ENCODE data around the gene IRAK2.

The IRAK2 gene

DNA sequence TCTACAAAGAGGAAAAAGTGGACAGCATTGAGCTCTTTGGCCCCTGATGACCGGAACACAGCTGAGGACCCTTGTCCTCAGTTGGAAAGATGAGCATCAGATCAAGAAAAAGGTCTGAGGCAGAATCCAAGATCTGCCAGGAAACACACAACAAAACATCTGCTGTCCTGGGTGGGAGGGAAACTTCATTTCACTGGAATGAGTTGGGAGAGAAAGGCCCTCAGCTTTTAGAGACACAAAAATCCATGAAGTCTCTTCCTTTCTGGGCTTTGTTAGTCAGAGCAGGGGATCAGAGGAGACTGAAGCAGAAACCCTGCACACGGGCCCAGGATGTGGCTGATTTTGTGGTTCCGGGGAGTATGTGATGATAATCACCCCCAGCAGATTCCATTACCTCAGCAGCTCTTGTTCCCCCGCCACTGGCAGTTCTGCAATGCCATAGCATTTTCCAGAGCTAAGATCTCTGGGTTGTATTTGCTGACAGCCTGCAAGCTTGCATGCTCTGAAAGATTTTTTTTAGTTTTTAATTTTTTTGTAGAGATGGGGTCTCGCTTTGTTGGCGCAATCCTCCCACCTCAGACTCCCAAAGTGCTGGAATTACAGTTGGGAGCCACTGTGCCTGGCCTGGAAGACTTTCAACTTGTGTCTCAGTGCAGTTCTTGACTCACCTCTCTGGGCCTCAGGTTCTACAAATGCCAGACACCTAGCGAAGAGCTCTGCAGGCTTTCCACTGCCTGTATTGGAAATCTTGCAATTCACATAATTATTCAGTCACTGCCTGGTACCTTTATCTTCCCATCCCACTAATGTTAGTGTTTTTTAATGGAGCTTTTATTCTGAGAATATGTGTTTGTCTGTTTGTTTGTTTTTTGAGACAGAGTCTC, 77.7 kb downstream of the IRAK2 start:
- Histone ChIP-seq H3K9ac (ENCODE audit: low read length) (no peak overlapping the region), H3K27me3 (ENCODE audit: control insufficient read depth, insufficient read depth, low read length) (no peaks in the 10 kb centered on the region), H3K4me1 (ENCODE audit: control insufficient read depth, insufficient read depth, low read length) (no peaks in the 10 kb centered on the region), H3K9me3 (ENCODE audit: control insufficient read depth, low read length) (no peaks in the 10 kb centered on the region), H3K36me3 (ENCODE audit: control insufficient read depth, insufficient read depth, low read length) (no peaks in the 10 kb centered on the region), H3K4me3 (ENCODE audit: low read length) (no peak overlapping the region)

DNA sequence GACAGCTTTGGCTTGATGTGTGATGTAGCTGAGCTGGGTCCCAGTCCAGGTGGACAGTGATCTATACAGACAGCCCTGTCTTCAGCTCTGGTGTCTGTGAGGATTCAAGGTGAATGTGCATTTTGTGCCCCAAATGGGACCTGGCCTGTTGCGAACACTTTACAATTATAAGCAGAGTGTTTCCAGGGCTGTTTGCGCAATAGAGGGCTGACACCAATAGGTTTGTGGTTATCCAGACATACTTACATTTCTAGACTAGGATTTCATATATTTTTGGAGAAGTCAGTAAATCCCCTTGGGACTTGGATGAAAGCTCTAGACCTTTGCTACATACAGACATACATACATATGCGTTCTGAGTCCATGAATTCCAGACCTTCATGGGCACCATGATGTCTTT, 79.3 kb downstream of the IRAK2 start:
- Histone ChIP-seq H3K36me3 (ENCODE audit: control insufficient read depth, insufficient read depth, low read length) (no peaks in the 10 kb centered on the region), H3K27me3 (ENCODE audit: control insufficient read depth, insufficient read depth, low read length) (no peaks in the 10 kb centered on the region), H3K4me3 (ENCODE audit: low read length) (no peak overlapping the region), H3K9me3 (ENCODE audit: control insufficient read depth, low read length) (no peaks in the 10 kb centered on the region), H3K4me1 (ENCODE audit: control insufficient read depth, insufficient read depth, low read length) (peaks cover 5% of the 10 kb centered on the region), H3K9ac (ENCODE audit: low read length) (no peak overlapping the region)

DNA sequence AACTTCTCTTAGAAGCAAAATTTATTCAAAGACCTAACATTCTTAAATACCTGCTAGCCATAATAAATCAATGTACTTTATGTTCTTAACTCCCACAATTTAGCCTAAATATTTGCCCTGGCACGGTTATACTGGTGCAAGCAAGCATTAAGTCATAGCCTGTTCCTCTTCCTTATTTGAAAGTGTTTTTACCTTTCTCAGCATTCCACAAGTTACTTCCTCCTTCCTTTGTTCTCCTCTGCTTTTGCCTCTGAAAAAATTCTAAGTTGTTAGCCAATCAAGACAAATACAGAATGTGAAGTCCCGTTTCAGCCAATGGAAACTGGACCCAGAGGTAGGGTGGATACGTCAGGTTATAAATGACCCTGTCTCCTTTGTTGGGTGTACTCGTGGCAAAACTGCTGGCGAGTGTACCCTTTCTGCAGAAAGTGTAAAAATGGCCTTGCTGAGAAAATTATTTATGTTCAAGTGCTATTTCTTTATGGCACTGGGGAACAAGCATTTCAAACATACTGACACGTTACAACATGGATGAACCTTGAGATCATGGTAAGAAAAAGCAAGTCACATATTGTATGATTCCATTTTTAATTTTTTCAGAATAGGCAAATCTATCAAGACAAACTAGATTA, 80.5 kb downstream of the IRAK2 start:
- Histone ChIP-seq H3K4me3 (ENCODE audit: low read length) (no peak overlapping the region), H3K27me3 (ENCODE audit: control insufficient read depth, insufficient read depth, low read length) (no peaks in the 10 kb centered on the region), H3K9me3 (ENCODE audit: control insufficient read depth, low read length) (no peaks in the 10 kb centered on the region), H3K36me3 (ENCODE audit: control insufficient read depth, insufficient read depth, low read length) (no peaks in the 10 kb centered on the region), H3K4me1 (ENCODE audit: control insufficient read depth, insufficient read depth, low read length) (peaks cover 6% of the 10 kb centered on the region), H3K9ac (ENCODE audit: low read length) (no peak overlapping the region)

DNA sequence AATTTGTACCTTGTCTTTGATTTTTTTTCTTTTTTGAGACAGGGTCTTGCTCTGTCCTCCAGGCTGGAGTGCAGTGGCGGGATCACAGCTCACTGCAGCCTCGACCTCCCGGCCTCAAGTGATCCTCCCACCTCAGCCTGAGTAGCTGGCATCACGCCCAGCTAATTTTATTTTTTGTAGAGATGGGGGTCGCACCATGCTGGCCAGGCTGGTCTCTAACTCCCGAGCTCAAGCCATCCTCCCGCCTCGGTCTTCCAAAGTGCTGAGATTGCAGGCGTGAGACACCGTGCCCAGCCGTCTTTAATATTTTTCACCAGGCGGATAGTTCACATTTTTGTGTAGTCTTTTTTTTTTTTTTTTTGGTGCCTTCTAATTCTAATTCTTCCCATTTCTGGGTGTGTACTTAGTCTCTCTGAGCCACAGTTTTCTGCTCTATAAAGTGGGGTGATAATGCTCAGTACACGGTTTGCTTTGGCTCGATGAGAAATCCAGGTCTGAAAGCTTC, 83.0 kb downstream of the IRAK2 start:
- Histone ChIP-seq H3K36me3 (ENCODE audit: control insufficient read depth, insufficient read depth, low read length) (no peaks in the 10 kb centered on the region), H3K27me3 (ENCODE audit: control insufficient read depth, insufficient read depth, low read length) (no peaks in the 10 kb centered on the region), H3K9ac (ENCODE audit: low read length) (peak overlapping the region; percentile 89), H3K4me1 (ENCODE audit: control insufficient read depth, insufficient read depth, low read length) (peaks cover 16% of the 10 kb centered on the region), H3K9me3 (ENCODE audit: control insufficient read depth, low read length) (no peaks in the 10 kb centered on the region), H3K4me3 (ENCODE audit: low read length) (peak overlapping the region; percentile 98)

DNA sequence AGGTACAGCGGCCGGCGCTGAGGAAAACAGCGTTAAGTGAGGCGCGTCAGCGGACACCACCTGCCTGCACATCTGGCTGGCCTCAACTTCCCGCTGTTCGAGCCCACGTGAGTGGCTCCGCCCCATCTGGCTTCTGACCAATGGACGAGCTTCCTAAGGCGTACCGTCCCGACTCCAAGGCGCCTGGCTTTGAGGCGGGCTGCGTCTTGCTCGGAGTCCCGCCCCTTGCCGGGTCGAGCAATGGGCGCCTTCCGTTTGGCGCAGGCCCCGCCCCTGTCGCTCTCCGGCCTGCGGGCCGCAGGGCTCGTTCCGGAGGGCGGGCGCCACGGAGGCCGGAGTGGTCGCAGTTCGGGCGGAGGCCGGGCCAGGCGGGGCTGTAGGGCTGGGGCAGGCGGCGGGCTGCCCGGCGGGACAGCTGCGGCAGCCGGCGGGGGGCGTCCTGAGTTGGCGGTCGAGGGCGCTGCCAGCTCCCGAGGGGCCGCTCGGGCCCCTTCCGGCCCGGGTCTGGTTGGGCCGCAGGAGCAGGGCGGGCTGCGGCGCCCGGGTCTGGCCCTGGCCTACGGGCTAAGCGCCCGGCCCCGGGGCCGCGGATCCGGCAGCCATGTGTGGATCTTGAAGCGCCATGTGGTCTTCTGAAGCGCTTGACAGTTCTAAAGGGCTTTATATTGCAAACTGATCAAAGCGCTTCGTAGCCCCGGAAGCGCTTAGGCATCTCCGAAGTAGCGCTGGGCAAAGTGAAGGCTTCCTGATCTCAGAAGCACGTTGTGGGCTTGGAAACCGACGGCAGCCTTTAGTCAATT, 83.7 kb downstream of the IRAK2 start, which contains the start of gene TATDN2:
TATDN2 (plus strand) TSS at position 276 of the 800 bp plus-strand sequence. CDS start 742 bp downstream, outside the sequence.
- Histone ChIP-seq H3K4me1 (ENCODE audit: control insufficient read depth, insufficient read depth, low read length) (peaks cover 16% of the 10 kb centered on the region), H3K4me3 (ENCODE audit: low read length) (peak within 1 kb of the TSS; percentile 98), H3K36me3 (ENCODE audit: control insufficient read depth, insufficient read depth, low read length) (no peaks in the 10 kb centered on the region), H3K9me3 (ENCODE audit: control insufficient read depth, low read length) (no peaks in the 10 kb centered on the region), H3K9ac (ENCODE audit: low read length) (peak within 1 kb of the TSS; percentile 89), H3K27me3 (ENCODE audit: control insufficient read depth, insufficient read depth, low read length) (no peaks in the 10 kb centered on the region)

DNA sequence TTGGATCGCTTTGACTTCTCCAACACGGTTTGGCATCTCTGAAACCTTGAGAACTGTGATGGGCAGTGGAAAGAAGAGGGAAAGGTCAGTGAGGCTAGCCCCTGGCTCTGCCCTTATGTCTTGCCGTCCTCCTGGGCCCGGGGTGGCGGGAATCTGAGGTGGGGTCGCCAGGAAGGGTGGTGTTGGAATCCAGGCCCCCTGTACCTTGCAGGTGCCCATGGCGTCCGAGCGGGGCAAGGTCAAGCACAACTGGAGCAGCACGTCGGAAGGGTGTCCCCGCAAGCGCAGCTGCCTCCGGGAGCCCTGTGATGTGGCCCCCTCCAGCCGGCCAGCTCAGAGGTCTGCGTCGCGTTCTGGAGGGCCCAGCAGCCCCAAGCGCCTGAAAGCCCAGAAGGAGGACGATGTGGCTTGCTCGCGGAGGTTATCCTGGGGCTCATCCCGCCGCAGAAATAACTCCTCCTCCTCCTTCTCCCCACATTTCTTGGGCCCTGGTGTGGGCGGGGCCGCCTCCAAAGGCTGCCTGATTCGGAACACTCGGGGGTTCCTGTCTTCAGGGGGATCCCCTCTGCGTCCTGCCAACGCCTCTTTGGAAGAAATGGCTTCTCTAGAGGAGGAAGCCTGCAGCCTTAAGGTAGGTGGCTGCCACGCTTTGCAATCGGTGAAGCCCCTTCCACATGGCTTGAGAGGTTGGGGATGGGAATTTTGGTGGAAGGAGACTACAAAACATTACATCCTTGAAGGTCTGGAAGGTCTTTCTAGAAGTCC, 84.4 kb downstream of the IRAK2 start:
- Histone ChIP-seq H3K36me3 (ENCODE audit: control insufficient read depth, insufficient read depth, low read length) (no peaks in the 10 kb centered on the region), H3K9me3 (ENCODE audit: control insufficient read depth, low read length) (no peaks in the 10 kb centered on the region), H3K27me3 (ENCODE audit: control insufficient read depth, insufficient read depth, low read length) (no peaks in the 10 kb centered on the region), H3K4me1 (ENCODE audit: control insufficient read depth, insufficient read depth, low read length) (peaks cover 16% of the 10 kb centered on the region), H3K9ac (ENCODE audit: low read length) (peak overlapping the region; percentile 89), H3K4me3 (ENCODE audit: low read length) (peak overlapping the region; percentile 98)

DNA sequence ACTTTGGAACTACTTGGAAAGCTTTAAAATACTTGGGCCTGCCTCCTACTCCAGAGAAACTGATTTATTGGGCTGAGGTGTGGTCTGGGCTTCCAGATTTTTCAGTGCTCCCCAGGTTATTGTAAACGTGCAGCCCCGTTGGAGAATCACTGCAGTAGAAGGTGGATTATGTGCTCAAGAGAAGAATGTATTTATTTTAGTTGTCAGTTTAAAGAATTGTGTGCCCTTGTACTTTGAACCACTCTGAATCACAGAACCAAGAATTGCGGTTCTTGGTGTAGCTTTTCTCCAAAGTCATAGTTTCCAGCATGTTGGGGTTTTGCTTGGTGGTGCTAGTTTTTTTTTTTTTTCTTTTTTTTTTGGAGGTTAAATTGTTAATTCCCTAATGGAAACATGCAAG, 85.1 kb downstream of the IRAK2 start:
- Histone ChIP-seq H3K9me3 (ENCODE audit: control insufficient read depth, low read length) (no peaks in the 10 kb centered on the region), H3K4me1 (ENCODE audit: control insufficient read depth, insufficient read depth, low read length) (peaks cover 16% of the 10 kb centered on the region), H3K27me3 (ENCODE audit: control insufficient read depth, insufficient read depth, low read length) (no peaks in the 10 kb centered on the region), H3K9ac (ENCODE audit: low read length) (peak overlapping the region; percentile 89), H3K36me3 (ENCODE audit: control insufficient read depth, insufficient read depth, low read length) (no peaks in the 10 kb centered on the region), H3K4me3 (ENCODE audit: low read length) (peak overlapping the region; percentile 98)

DNA sequence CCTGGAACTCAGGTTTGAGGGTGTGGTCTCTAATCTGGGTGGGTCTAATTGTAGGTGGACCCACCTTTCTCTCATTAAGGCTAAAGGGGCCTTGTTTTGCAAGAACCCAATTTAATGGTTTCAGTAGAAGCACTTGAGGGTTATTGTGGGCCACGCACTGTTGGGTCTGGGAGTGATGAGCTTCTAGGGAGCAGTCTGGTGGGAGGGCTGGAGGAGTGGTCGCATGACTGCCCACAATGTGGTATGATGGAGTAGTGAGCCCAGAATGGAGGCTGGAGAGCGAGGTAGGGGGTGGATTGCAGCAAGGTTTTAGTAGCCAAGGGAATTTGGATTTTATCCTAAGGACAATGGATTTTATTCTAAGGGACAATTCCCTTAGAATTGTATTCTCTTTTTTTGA, 86.3 kb downstream of the IRAK2 start:
- no peaks in the 10 kb centered on the region for H3K36me3 ChIP-seq (ENCODE audit: control insufficient read depth, insufficient read depth, low read length)
- H3K27me3 ChIP-seq (ENCODE audit: control insufficient read depth, insufficient read depth, low read length) = no peaks in the 10 kb centered on the region
- peaks cover 16% of the 10 kb centered on the region for H3K4me1 ChIP-seq (ENCODE audit: control insufficient read depth, insufficient read depth, low read length)
- H3K4me3 ChIP-seq (ENCODE audit: low read length) = no peak overlapping the region
- no peak overlapping the region for H3K9ac ChIP-seq (ENCODE audit: low read length)
- no peaks in the 10 kb centered on the region for H3K9me3 ChIP-seq (ENCODE audit: control insufficient read depth, low read length)

DNA sequence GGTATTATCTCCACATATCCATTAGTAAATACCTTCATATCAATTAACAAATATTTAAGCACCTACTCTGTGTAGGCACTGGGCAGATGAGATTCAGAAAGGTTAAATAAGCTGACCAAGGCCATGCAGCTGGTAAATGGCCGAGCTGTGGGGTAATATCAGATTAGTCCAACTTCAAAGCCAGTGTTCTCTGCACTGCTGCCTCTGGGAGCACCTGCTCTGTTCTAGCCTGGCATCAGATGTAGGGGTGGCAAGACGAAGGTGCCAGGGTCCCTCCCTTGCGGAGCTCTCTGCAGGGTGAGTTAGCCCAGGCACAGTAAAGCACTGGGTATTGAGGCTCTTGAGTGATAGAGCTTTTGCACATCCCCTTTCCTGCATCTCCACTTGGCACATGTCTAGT, 89.0 kb downstream of the IRAK2 start:
- Histone ChIP-seq H3K4me3 (ENCODE audit: low read length) (no peak overlapping the region), H3K36me3 (ENCODE audit: control insufficient read depth, insufficient read depth, low read length) (no peaks in the 10 kb centered on the region), H3K9me3 (ENCODE audit: control insufficient read depth, low read length) (no peaks in the 10 kb centered on the region), H3K27me3 (ENCODE audit: control insufficient read depth, insufficient read depth, low read length) (no peaks in the 10 kb centered on the region), H3K9ac (ENCODE audit: low read length) (no peak overlapping the region), H3K4me1 (ENCODE audit: control insufficient read depth, insufficient read depth, low read length) (peaks cover 11% of the 10 kb centered on the region)

DNA sequence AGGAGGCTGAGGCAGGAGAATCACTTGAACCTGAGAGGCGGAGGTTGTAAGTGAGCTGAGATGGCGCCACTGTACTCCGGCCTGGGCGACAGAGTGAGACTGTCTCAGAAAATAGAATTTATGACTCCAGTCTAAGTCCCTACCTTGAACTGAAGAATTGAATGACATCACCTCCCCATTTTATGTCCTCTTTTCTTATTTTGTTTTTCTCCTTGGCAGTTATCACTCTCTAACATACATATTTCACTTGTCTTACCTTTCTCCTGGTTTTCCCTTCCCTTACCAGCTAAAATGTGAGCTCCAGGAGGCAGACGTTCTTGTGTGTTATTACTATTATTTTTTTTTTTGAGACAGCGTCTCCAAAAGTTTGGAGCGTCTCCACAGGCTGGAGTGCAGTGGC, 91.1 kb downstream of the IRAK2 start:
- peaks cover 4% of the 10 kb centered on the region for H3K4me1 ChIP-seq (ENCODE audit: control insufficient read depth, insufficient read depth, low read length)
- no peaks in the 10 kb centered on the region for H3K9me3 ChIP-seq (ENCODE audit: control insufficient read depth, low read length)
- no peaks in the 10 kb centered on the region for H3K27me3 ChIP-seq (ENCODE audit: control insufficient read depth, insufficient read depth, low read length)
- H3K4me3 ChIP-seq (ENCODE audit: low read length) = no peak overlapping the region
- peaks cover 4% of the 10 kb centered on the region for H3K36me3 ChIP-seq (ENCODE audit: control insufficient read depth, insufficient read depth, low read length)
- no peak overlapping the region for H3K9ac ChIP-seq (ENCODE audit: low read length)

DNA sequence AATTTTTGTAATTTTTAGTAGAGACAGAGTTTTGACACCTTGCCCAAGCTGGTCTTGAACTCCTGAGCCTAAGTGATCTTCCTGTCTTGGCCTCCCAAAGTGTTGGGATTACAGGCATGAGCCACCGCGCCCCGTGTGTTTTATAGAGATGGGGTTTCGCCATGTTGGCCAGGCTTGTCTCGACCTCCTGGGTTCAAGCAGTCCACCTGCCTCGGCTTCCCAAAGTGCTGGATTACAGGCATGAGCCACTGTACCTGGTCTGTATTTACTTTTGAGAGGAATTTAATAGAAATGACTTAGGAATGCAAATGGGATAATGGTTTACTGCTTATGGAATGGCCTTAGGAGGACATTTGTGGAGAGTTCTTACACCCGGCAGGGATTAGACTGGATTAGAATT, 94.3 kb downstream of the IRAK2 start:
- H3K9me3 ChIP-seq (ENCODE audit: control insufficient read depth, low read length) = no peaks in the 10 kb centered on the region
- no peaks in the 10 kb centered on the region for H3K4me1 ChIP-seq (ENCODE audit: control insufficient read depth, insufficient read depth, low read length)
- H3K9ac ChIP-seq (ENCODE audit: low read length) = no peak overlapping the region
- peaks cover 4% of the 10 kb centered on the region for H3K36me3 ChIP-seq (ENCODE audit: control insufficient read depth, insufficient read depth, low read length)
- no peak overlapping the region for H3K4me3 ChIP-seq (ENCODE audit: low read length)
- no peaks in the 10 kb centered on the region for H3K27me3 ChIP-seq (ENCODE audit: control insufficient read depth, insufficient read depth, low read length)

All from mucosa of stomach (tissue), 1 donor.